22Rv1 (cell line): ENCODE results near the gene UGT1A6.

Source experiments
- CTCF ChIP-seq: fragments of 450-650 bp; IDR thresholded peaks from 2 replicates; pipeline ENCODE4 v1.5.1; 2017; ENCODE audit warnings: mild to moderate bottlenecking
- ZFX ChIP-seq: fragments of 450-650 bp; IDR thresholded peaks from 2 replicates; pipeline ENCODE4 v1.6.1; 2017; ENCODE audit warnings: antibody characterized with exemption, borderline replicate concordance

- TF ChIP-seq CTCF = no peak
- no peak for TF ChIP-seq ZFX
Observed at GRCh38 chr2:233674314-233674713, 18.4 kb upstream of the UGT1A6 start.
